ENCODE results near the gene IFNLR1.

Gene IFNLR1

DNA sequence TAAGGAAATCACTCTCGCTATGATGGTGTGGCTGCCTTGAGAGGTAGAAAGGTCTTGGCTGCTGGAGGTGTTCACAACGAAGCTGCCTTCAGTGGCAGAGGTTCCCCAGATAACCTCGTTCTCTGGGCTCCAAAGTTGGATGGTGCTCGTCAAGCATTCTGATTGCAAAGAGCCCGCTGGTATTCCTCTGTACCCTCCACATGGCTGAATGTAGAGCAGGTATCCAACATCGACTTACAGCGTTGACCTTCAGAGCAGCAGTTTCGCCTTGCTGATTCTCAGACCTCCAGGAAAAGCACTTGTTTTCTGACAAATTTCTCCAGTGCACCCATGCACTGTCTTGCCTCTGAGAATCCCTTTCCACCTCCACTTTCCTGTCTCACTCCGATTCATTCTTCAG lies 39.9 kb downstream of the IFNLR1 start:
- DNase-seq: no peak

DNA sequence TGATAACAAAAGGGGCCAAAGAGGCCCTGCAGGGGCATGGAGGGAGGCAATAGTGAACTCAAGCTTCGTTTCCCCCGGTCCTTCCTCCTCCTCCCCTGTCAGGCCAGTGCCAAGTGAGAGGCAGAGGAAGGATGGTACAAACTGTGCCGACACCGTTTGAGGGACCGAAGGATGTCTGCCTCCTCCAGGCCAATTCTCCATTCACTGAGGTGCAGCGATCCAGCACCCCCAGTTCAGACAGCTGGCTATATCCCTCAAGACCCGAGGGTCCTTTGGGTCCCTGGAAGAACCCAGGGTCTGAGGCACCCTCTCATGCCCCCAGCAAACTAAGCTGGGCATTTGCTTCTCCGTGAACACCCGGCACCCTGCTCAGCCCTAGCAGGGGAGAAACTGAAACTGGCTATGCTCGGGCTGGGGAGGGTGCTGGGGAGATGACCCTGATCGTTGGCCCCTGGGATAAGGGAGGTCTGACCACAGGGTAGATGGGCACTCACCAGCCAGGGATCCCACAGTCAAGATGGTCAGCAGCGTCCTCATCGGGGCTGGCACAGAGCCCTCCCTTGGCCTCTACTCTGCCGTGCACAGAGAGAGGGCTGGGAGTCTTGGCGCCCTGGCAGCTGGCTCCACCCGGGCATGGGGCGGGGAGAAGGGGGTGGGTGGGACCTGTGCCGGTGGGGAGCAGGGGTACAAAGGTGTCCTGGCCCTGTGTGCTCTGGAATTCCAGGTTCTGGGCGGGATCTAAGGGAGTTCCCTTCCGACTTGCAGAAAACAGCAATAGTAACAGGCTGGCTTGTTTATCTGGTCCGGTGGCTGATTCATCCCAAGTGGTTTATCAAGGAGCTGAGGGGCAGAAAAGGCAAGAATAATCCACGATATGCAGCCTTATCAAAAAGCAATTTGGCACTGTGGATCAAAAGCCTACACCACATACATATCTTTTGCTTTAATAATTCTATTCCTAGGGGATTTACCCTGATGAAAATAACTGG lies 44.2 kb downstream of the IFNLR1 start, which contains the start of gene IL22RA1:
IL22RA1 (minus strand) TSS at position 595 of the 989 bp plus-strand sequence; CDS start at position 537, 58 bp downstream.
- no peak for DNase-seq

DNA sequence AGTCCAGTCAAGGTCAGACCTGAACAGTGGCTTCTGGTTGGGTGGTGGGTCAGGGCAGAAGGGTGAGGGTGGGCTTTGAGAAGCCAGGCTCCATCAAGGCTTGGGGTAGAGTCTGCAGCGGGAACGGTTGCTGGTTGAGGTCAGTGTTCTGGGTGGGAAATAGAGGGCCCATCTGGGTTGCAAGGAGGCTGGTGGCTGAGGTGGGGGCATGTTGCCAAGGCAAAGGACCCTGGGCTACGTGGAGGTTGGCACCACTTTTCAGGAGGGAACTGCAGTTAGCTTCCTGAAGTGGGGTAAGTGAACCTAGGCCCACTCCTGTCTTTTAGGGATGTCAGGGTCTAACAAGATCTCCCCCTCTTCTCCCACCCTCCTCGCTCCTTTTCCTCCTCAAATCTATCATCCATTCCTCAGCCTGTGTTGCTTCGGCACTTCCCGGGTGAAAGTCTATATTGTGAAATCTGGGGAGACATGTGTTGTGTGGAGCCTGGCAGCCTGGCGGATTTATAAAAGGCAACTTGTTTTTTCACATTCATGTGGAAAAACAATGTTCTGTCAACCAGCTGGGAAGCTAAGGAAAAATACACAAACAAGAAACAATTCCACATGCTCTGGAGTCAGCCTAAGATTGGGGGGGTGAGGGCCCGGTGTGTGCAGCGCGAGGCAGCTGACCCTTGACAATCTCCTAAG lies 45.6 kb downstream of the IFNLR1 start:
- no peak for DNase-seq

DNA sequence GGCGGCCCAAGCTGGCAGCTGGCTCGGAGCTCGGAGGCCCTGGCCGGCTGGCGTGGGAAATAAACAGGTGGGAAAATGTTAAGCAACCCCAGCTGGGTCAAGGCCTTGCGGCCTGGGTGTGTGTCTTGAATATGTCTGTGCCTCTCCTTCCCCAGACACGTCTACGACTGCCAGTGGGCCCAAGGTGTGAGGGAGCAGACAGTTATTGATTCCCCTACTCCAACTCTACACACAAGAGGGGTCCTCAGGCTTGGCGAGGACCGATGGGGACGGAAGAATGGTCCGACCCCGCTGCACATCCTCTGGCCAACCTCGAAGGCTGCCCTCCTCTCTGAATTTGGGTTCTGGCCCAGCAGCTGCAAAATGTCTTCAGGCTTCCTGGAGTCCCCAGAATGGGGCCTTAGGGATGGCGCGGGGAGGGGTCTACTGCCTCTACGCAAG lies 46.3 kb downstream of the IFNLR1 start:
- DNase-seq: no peak

DNA sequence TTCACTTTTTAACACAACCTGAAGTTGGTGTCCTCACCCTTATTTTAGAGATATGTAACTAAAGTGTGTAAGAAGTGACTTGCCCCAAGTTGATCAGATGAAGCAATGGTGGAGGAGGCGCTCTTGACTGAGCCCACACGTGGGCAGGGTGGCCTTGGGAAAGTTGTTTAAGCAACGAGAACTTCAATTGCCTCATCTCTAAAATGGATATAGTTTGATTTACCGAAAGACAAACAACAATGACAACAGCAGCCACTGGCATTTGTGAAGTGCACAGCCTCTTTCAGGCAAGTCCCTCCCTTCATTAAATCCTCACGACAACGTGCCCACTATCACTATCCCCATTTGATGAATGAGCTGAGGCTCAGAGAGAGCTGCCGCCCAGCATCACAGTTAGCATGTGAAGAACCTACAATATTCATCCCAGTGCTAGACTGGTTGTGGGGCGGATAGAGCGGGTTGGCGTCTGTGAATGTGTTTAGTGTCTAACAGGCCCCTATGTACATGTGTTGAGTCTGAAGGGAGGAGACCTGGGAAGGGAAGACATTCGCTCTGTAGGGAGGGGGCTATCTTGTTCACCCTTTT lies 47.2 kb downstream of the IFNLR1 start:
- DNase-seq: no peak

DNA sequence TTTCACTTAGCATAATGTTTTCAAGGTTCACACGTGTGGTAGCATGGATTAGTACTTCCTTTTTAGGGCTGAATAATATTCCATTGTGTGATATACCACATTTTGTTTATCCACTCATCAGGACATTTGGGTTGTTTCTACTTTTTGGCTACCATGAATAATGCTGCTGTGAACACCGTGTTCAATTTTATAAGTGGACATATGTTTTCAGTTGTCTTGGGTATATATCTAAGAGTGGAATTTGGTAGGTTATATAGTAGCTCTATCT lies 47.9 kb downstream of the IFNLR1 start:
- no peak for DNase-seq

DNA sequence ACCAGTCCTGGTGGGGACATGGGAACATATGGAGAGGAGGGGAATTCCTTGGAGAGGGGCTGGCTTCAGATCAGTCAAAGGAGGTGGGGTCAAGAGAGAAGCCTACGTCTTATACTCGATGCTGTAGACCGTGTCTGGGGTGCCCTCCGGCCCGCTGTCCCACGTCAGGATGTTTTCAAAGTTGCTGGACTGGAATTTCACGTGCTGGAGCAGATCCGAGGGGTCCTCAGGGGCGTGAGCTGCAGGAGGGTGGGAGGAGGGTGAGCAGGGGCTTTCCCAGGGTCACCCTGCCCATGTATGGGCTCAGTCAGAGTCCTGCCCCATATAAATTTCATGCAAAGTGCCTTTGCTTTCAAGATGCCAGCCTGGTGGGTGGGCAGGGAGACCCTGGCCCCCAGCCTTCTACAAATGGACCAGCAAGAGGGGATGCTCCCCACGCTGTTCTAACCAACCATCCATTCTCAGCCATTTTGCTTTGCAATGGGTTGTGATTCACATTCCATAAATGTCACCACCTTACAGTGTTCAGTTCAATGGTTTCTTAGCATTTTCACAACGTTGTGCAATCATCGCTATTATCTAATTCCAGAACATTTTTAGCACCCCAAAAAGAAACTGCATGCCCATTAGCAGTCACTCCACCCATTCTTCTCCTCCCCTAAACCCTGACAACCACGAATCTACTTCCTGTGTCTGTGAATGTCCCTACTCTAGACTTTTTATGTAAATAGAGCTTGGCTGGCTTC lies 48.4 kb downstream of the IFNLR1 start:
- no peak for DNase-seq

DNA sequence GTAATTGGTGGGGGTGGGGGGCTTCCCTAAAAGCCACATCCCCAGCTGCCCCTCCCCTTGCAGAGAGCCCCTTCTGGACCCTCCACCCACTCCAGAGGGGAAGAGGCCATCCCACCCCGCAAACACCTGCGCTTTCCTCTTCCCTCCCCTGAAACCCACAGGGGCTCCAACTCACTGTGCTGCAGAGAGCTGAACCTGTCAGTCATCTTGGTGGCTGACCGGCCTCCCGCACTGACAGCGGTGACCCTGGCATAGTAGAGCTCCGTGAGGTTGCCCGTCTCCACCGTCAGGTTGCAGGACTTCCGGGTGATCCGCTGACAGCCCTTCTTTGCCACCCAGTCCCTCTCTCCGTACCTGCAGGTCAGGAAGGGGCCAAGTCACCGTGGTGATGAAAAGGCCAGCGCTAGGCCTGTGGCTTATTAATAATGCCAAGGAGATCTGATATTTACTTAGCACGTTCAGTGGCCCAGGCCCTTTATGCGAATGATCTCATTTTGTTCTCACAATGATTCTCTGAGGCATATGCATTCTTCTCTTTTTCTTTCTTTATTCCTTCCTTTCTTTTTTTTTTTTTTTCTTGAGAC lies 50.0 kb downstream of the IFNLR1 start:
- DNase-seq: no peak

DNA sequence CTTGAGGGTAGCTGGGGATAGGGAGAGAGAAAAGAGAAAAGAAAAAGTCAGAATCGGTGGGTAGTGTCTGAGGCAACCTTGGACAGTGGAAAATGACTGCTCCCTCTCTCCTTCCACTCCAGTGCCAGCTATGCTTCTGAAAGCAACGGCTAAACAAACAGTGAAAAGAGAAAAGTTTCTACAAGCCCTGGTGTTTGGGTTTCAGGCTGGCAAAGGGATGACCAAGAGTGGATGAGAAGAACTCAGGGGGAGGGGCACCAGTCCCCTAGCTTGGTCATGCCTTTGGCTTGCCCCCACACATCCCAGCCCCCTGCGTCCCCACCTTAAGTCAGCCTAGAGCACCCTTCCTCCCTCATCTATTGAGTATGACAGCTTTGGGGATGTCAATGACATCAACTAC lies 52.7 kb downstream of the IFNLR1 start:
- no peak for DNase-seq

DNA sequence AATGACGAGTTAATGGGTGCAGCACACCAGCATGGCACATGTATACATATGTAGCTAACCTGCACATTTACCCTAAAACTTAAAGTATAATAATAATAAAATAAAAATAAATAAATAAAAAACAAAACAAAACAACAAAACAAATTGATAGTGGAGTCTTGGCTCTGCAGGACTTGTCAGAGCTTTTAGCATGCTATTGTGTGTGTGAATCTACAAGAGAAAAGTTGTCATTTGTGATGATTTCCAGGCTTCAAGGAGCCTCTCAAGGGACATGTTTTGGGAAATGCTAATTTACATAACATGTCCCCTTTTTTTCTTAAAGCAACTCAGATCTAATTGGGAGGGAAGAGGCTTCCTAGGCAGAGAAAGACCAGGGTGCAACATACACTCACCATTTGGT lies 53.3 kb downstream of the IFNLR1 start:
- no peak for DNase-seq

DNA sequence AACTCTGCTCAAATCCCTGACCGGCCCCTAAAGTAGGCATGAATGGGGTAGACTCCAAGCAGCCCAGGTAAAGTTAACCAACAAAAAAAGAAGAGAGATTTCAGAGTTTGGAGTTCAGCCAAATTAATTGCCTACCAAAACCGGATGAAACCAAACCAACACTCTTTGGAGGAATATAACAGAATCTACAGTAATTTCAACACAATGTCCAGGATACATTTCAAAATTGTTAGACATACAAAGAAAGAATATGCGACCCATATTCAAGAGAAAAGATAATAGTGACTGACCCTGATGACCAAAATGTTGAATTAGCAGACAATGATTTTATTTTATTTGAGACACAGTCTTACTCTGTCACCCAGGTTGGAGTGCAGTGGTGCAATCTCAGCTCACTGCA lies 56.7 kb downstream of the IFNLR1 start:
- DNase-seq: no peak

DNA sequence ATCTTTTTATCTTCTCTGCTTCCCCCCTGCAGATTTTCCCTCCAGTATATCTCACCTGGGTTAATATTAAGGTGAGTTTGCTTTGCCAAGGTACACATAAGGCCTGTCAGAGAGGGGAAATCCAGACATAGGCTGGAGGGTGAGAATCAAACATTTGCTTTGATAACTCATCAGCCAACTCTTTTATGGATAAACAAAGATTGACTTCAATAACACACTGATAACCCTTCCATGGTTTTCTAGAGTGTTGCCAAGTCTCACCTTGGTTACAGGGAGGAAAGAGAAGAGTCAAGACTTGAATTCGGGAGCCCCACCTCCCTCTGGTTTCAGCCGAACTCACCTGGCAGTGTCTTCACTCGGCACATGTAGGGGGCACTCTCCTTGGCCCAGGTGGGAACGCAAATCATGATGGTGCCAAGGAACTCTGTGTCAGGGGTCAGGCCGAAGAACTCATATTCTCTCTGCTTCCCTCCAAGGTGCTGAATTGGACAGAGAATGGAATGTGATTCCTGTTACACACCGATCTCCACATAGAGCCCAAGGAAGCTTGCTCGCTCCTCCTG lies 59.2 kb downstream of the IFNLR1 start:
- no peak for DNase-seq

DNA sequence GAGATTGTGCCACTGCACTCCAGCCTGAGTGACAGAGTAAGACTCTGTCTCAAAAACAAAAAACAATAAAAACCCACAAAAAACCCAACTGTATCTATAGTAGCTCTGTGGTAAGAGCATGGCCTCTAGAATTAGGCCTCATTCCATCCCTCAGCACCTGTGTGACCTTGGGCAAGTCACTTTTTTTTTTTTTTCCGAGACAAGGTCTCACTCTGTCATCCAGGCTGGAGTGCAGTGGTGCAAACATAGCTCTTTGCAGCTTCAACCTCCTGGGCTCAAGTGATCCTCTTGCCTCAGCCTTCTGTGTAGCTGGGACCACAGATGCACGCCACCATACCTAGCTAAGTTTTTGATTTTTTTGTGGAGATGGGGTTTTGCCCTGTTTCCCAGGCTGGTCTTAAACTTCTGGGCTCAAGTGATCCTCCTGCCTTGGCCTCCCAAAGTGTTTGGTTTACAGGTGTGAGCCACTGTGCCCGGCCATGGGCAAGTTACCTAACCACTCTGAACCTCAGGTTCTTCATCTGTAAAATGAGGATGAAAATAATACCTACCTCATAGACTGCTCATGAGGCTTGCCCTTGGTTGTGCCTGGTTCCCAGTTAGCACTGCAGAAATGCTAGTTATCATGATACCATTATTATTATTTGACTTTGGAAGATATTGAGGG lies 59.8 kb downstream of the IFNLR1 start:
- DNase-seq: no peak

DNA sequence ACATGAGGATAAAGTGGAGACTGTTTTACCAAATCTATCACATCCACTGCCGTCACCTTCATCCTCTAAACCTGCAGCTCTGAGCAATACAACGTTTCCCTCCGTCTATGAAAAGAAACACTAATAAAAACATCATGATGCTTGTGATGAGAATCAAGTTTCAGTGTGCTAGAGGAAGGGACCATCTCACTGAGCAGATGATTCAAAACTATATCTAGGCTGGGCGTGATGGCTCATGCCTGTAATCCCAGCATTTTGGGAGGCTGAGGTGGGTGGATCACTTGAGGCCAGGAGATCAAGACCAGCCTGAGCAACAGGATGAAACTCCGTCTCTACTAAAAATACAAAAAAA lies 60.4 kb downstream of the IFNLR1 start:
- DNase-seq: no peak

DNA sequence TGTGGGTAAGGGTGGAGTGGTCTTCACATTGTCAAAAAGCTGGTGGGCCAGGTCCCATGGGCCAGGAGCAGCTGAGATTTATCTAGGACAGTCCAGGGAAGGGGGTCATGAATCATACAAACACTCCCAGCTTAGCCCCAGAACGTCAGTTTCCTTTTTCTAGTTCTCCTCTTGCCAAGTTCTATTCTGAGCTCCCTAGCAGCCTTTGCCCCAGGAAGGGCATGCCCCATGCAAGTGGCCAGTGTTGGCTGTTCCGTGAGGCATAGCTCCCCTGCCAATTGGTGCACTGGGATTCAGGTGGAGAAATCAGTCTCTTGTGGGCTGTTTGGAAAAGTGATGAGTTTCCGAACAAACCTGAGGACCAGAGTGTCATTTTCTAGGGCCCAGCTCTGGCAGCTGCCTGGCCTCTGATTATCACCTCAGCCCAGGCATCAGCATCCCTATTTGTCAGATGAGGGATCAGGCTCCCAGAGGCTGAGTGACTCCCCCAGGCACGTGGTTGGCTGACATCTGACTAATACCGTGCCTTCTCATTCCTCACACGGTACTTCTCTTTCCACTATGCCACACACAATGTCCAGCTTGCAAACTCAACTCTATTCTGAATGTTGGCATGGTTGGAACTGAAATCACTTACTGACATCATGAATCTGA lies 60.9 kb downstream of the IFNLR1 start:
- DNase-seq: no peak

DNA sequence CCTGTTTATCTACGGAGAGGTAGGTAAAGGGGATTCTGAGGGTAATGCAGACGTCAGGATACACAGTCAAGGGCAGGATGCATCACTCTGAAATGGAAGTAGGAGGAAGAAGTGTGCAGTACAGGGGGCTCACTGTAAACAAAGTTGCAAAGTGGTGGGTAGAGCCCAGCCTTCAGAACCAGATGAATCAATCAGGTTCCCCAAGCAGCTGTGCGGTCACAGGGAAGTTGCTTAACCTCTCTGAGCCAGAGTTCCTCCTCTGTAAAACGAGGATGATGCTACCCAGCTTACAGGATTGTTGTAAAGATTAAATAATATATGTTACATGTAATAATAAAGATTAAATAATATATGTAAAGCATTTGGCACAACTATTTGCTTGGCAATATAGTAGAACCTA lies 61.6 kb downstream of the IFNLR1 start:
- DNase-seq: no peak

DNA sequence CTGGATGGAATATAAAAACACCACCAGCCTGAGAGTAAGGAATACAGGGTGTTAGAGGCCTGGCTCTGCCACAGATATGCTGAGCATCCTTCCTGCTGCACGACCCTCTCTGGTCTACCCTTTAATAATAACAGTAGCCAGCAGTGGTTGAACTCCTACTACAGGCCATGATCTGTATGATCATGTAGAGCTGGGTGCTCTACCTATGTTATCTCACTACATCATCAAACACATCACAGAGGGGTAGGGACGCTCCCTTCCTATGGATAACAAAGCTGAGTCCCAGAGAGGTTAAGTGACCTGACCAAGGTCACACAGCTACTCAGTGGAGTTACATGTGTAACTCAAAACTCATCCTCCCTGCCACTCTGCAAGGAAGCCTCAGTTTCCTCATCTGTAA lies 62.1 kb downstream of the IFNLR1 start:
- no peak for DNase-seq

DNA sequence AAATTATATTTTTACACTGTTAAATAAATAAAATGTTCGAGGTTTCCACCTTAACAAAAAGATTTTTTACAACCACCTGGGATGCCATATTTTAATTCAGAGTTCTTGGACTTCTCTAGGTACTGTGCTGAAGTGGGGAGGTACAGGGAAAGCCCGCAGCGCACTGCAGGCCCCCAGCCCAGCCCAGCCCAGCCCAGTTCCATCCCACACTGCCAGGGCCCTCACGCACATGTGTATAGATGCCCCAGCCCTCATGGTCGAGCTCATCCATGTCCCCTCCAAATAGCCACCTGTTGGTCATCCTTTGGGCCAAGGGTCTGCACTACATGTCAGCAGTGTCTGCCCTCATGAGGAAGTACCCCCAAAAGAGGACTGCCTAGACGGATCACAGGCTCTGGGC lies 63.5 kb downstream of the IFNLR1 start:
- no peak for DNase-seq

DNA sequence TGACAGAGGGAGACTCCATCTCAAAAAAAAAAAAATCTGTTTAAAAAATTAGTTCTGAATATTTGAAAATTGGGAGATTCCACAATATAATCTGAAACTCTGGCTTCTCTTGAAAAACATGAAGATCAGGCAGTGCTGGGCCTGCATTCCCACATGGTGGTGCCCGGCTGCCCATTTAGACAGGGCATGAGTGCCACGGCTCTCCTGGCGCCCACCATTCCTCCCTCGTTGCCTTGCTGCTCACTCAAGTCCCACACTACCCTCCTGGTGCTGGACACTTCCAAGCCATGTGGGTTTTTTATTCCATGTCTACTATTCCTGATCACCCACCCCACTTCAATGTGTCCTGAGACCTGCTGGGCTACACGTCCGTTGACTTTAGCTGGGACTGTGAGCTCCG lies 64.3 kb downstream of the IFNLR1 start:
- no peak for DNase-seq

DNA sequence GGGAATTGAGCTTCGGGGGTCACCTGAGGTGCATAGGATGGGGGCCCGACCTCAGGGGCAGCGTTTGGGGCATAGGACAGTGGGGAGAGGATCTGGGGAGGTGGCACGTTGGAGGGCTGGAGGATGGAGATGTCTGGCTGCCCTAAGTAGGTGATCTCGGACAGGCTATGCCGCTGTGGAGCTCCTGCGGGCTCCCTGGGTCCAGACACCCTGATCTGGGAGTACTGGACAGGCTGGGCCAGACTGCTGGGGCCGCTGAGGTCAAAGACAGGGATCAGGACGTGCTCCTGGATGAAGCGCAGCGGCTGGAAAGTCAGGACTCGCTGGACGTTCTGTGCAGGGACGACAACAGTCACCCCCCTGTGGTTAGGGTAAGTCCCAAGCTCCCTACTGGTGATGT lies 65.7 kb downstream of the IFNLR1 start:
- no peak for DNase-seq

DNA sequence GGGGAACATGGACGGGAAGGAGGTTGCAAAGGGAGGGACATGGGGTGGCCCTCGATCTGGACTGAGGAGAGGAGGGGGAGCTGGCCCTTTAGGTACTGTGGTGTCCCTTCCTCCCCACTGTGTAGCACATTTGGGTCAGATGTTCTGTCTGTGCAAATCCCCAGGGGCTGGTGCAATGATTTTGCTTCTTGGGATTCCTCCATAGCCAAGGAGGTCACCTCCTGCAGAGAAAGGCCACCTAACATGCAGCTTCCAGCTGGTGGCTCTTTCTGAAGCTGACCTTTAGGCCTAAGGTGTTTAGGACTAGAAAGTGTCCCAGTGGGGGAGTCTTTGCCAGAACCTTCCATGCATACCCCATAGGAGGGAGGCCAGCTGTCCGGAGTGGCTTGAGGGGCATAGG lies 66.1 kb downstream of the IFNLR1 start:
- DNase-seq: no peak

Measured in stimulated activated CD4-positive, alpha-beta T cell treated with anti-CD3 and anti-CD28 coated beads, Interleukin-12 subunit alpha, Interleukin-12 subunit beta, amount 100 ng/mL, for 4 hours (primary cell).